GM18517 (cell line): Measurements from ENCODE around the gene GRB10.
"Not testable (repeated sequence)": the region's sequence is repeated elsewhere in the genome, so short reads cannot be mapped to it uniquely, and the experiment has no call there.

Source experiments
- ATAC-seq: cut with Tn5 transposase; IDR thresholded peaks from one replicate; pipeline ENCODE4 v1.9.1; 2021; ENCODE audit warnings: mild to moderate bottlenecking, moderate library complexity; ENCODE audit not compliant: unreplicated experiment

Gene GRB10

DNA sequence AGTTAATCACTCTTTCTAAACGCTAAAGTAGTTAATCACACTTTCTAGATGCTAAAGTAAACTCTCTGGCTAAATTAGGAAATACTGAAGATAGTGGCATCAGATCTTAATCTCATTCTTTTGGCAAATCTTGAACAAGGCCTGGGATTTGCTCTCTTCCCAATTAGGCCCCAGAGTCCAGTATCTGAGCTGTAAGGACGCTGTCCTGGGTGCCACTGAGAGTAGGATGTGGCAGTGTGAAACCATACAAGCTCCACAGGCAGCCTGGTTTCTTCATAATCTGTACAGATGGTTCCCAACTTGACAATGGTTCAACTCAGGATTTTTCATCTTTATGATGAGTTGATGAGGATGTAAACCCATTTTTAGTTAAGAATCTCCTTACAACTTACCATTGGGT, 36.9 kb downstream of the GRB10 start:
- no peak for ATAC-seq

- no peak for ATAC-seq
Measured at GRCh38 chr7:50745336-50745735, 37.4 kb downstream of the GRB10 start.

- no peak for ATAC-seq
Measured at GRCh38 chr7:50743893-50744292, 38.8 kb downstream of the GRB10 start.

GRCh38 chr7:50743016-50743415, 39.7 kb downstream of the GRB10 start:
- ATAC-seq: no peak

DNA sequence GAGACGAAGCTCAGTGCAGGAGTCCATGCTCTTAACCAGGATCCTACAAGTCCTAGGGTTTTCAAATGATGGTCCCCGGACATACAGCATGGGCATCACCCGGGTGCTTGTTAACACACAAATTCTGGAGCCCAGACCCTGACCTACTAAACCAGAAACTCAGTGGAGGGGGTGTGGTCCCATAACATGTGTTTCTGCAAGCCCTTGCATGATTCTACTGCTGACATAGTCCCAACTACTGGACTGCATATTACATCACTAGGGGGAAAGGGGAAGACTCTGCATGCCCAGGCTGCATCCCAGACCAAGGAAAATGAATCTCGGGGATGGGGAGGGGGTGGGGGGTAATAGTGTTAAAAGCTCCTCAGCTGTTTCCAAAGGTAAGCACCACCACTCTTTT, 40.3 kb downstream of the GRB10 start:
- no peak for ATAC-seq

DNA sequence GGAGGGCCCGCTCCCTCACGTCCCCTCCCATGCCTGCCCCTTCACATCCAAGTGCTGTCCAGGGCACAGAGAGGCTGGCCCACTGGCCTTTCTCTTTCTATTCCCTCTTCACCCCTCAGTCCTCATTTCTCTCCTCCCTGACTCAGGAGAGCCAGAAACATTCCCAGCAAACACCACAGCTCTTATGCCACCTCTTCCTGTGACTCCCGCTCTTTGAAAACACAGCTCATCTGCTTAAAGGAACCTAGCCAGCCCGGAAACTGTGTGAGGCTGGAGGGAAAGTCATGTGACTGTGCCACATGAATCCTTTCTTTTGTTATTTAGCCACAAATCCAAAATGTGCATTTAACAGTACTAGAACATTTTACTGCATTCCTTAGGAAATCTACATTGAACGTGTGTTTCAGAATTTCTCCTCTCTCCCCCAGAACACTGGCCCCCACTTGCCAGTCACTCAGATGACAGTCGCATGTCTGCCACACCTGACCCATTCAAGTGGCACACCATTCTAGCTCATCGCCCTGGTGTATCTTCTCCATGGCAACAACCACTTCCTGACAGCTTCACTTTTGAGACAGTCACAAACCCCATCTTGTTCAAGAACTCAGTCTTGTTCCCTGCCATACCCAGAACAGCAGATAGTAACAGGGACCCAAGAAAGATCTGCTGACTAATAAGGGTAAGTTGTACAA, 42.8 kb downstream of the GRB10 start:
- no peak for ATAC-seq

DNA sequence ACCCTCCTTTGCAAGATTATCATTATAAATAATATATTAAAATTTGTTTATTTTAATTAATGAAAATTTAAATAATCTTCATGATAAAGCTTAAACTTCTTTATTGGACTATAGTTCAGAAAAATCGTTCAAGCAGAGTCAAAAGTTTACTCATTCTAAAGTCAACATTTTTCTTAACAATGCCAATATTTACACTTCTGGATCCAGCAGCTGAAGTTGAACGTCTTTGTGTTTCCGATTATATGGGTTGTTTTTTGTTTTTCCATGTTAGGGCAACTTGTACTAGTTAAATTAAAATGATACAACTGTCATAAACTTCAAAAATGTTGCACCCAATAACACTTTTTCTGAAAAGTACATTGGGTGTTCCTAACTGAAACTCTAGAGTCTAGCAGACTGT, 43.8 kb downstream of the GRB10 start:
- ATAC-seq: no peak

DNA sequence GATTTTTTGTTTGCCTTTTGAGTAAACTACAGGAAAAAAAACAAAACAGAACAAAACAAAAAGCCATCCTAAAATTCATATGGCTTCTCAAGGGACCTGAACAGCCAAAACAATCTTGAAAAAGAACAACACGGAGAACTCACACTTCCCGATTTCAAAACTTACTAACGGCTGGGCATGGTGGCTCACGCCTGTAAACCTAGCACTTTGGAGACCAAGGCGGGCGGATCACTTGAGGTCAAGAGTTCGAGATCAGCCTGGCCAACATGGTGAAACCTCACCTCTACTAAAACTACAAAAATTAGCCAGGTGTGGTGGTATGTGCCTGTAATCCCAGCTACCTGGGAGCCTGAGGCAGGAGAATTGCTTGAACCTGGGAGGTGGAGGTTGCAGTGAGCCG, 46.9 kb downstream of the GRB10 start:
- ATAC-seq: not testable (repeated sequence)

GRCh38 chr7:50735333-50735732, 47.4 kb downstream of the GRB10 start:
- ATAC-seq: no peak

- ATAC-seq: no peak
Measured at GRCh38 chr7:50734246-50734645, 48.5 kb downstream of the GRB10 start.

GRCh38 chr7:50733552-50733951, 49.1 kb downstream of the GRB10 start:
- ATAC-seq: no peak

DNA sequence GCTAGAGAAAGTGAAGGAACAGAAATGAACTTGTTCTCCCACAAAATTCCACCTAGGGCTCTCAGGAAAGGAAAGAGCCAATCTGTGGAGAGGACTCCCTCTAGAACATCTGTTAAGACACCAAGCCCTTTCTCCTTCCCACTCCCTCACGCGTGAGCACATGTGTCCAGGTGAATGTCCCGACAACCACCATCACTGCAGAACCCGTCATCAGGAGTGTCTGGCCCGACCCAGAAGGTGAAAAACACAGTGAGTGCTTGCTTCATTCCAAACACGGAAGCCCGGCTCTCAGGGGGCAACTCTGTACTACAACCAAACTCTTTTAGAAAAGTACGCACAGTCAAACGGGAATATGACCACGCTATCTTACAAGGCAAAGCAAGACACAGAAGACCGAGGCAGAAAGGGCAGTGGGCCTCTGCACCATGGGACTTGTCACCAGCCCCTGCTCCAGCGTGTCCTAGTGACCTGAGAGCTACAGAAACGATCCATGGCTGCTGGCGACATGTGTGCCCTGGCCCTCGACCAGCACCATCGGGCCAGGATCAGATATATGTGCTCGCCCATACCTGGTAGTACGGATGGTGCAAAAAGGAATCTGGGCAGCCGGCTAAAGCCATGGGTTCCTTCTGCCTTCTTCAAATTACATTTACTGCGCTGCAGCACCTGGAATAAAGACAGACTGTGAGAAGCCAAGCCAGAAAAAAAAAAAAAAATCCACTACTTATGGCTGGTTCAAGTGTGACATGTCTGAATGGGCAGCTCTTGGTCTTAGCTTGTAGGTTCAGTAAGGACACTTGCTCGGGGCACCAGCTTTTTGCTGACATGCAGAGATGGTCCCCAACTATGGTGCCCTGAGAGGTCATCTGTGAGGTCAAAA, 50.8 kb downstream of the GRB10 start:
- no peak for ATAC-seq

DNA sequence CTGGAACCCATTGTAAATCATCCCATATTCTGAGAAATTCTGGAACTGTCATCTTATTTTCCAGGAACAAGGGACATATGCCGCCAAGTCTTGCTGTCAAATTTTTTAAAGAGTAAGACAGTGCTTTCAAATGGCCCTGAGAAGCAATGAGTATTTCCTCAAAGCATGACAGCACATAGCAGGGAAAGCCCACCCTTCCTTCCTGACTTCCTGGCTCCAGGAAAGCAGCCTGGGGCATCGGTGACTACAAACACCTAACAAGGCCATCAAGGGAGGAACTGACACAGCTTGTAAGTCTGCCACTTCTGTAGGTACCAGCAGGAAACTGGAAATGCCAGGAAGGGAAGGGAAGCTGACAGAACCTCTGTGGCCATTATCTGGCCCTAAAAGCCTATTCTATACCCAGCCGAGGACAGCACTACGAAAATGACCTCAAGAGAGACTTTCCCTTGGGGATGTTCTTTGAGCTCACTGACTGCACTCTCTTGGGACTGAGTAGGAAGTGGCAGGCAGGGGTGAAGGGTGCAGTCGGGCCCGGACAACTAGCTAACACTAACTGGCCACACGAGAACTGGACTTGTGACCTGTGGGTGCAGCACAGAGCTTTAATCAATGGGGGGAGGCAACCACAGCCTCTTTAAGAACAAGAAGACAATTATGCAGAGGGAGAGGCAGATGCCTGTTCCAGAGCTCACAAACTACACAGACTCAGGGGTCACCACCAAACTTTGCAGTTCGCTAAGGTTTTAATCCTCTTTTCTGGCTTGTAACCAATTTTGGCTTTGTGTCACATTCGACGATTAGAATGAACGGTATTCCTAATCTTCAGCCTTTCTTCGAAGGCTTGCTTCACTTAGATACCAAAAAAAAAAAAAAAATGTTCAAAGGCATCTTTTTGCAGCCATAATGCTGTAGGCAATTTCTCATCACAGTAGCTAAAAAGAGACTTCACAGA, 52.0 kb downstream of the GRB10 start:
- no peak for ATAC-seq

GRCh38 chr7:50729962-50730361, 52.7 kb downstream of the GRB10 start:
- ATAC-seq: no peak

DNA sequence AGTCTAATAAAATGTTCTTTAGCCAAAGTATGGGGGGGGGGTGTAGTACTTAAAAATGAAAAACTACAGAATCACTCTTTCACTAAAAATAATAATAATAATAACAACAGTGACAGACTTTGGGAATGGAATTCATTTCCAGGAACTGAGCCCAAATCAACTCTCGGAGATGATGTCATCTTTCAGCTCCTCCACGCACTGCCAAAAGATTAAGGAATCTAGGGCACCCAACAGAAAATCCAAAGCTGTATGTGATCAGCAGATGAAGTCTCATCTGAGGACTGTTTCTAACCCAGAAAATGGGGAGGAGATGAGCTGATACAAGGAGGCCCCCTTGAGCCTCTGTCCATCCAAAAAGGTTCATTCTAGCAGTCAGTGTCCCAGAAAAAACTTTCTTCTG, 54.5 kb downstream of the GRB10 start:
- ATAC-seq: no peak

- no peak for ATAC-seq
Measured at GRCh38 chr7:50727711-50728110, 55.0 kb downstream of the GRB10 start.

- no peak for ATAC-seq
Measured at GRCh38 chr7:50727072-50727471, 55.6 kb downstream of the GRB10 start.

GRCh38 chr7:50725774-50726173, 56.9 kb downstream of the GRB10 start:
- ATAC-seq: no peak

DNA sequence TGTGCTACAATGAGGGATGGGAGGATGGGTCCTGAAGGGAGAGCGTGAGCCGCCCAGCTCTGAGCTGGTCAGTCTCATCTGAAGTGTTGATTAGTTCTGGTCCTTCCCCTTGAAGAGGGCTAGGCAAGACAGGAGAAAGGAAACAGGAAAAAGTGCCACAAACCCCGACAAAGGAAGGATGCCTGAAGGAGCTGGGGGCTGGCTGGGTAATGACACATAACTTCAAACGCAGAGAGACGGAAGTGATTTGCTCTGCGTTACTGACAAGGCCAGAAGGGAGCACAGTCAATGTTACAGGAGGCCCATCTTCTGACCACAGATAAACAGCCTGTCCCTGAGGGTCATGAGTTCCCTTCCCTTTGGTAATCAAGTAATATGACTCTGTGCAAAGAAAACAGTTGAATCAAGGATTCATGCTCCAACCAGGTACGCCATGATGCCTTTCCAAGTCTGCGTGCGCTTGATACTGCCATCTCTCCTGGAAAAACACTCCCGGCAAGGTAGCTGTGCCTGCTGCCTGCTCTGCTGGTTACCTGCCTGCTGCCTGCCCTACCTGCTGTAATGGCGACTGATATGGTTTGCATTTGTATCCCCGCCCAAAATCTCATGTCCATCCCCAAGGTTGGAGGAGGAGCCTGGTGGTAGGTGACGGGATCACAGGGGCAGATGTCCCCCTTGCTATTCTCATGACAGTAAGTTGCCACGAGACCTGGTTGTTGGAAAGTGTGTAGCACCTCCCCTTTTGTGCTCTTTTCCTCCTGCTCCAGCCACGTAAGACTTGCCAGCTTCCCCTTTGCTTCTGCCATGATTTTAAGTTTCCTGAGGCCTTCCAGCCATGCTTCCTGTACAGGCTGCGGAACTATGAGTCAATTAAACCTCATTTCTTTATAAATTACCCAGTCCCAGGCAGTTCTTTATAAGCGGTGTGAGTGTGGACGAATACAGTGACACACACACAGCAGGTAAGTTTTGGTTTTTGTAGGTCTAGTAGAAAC, 57.9 kb downstream of the GRB10 start:
- no peak for ATAC-seq

- ATAC-seq: no peak
Measured at GRCh38 chr7:50723888-50724287, 58.8 kb downstream of the GRB10 start.
